GM23248 (cell line): ENCODE results near the gene RAD51B. TPM values are rescaled to one million over a fixed set of nuclear protein-coding genes. Genes with fewer than 3 reads are reported as not detected.

Experiments
- DNase-seq: peaks from one replicate; pipeline ENCODE4 v3.0.0-alpha.2; 2015
- H2AFZ ChIP-seq: fragments of 200-600 bp; sonication (generic); 2 replicates; pipeline ENCODE4 v1.6.1; 2016; ENCODE audit warnings: antibody characterized with exemption
- H3F3A ChIP-seq: fragments of 200-600 bp; sonication (generic); 2 replicates; pipeline ENCODE4 v1.6.1; 2016; ENCODE audit warnings: mild to moderate bottlenecking, antibody characterized with exemption, mixed run types; ENCODE audit not compliant: insufficient read depth
- H3K27ac ChIP-seq: fragments of 200-600 bp; sonication (generic); 2 replicates; pipeline ENCODE4 v1.5.1; 2016; ENCODE audit warnings: mild to moderate bottlenecking
- H3K27me3 ChIP-seq: fragments of 200-600 bp; sonication (generic); replicated peaks from 2 replicates; pipeline ENCODE4 v1.6.1; 2016; ENCODE audit warnings: mild to moderate bottlenecking; ENCODE audit not compliant: insufficient read depth
- H3K36me3 ChIP-seq: fragments of 200-600 bp; sonication (generic); 2 replicates; pipeline ENCODE4 v1.6.1; 2016; ENCODE audit warnings: low read depth, mild to moderate bottlenecking
- H3K4me1 ChIP-seq: fragments of 200-600 bp; sonication (generic); 2 replicates; pipeline ENCODE4 v1.6.1; 2016; ENCODE audit warnings: mild to moderate bottlenecking; ENCODE audit not compliant: insufficient read depth
- H3K4me2 ChIP-seq: fragments of 200-600 bp; sonication (generic); one replicate; pipeline ENCODE4 v1.6.1; 2016; ENCODE audit warnings: mild to moderate bottlenecking; ENCODE audit not compliant: unreplicated experiment
- H3K4me3 ChIP-seq: fragments of 200-600 bp; sonication (generic); 2 replicates; pipeline ENCODE4 v1.5.1; 2016; ENCODE audit warnings: mild to moderate bottlenecking
- H3K79me2 ChIP-seq: fragments of 200-600 bp; sonication (generic); 2 replicates; pipeline ENCODE4 v1.6.1; 2016; ENCODE audit warnings: mild to moderate bottlenecking; ENCODE audit not compliant: insufficient read depth
- H3K9ac ChIP-seq: fragments of 200-600 bp; sonication (generic); 2 replicates; pipeline ENCODE4 v1.6.1; 2016; ENCODE audit warnings: mild to moderate bottlenecking
- H3K9me2 ChIP-seq: fragments of 200-600 bp; sonication (generic); 2 replicates; pipeline ENCODE4 v1.6.1; 2016; ENCODE audit warnings: mixed run types, mild to moderate bottlenecking, moderate library complexity; ENCODE audit not compliant: insufficient read depth
- H3K9me3 ChIP-seq: fragments of 200-600 bp; sonication (generic); one replicate; pipeline ENCODE4 v1.6.1; 2017; ENCODE audit warnings: low read depth
- H4K20me1 ChIP-seq: fragments of 200-600 bp; sonication (generic); 2 replicates; pipeline ENCODE4 v1.6.0; 2016; ENCODE audit not compliant: insufficient read depth
- EZH2 ChIP-seq: fragments of 200-600 bp; sonication (generic); IDR thresholded peaks from 2 replicates; pipeline ENCODE4 v1.6.1; 2018; ENCODE audit warnings: antibody characterized with exemption, mild to moderate bottlenecking; ENCODE audit not compliant: insufficient read depth, poor library complexity, severe bottlenecking
- EZH2phosphoT487 ChIP-seq: fragments of 200-600 bp; sonication (generic); IDR thresholded peaks from 2 replicates; pipeline ENCODE4 v1.6.1; 2018; ENCODE audit warnings: antibody characterized with exemption, moderate library complexity, mild to moderate bottlenecking, low read depth; ENCODE audit not compliant: insufficient read depth
- WGBS, 2 experiments: methylation state at CpG; one replicate each; pipeline ENCODE4 v1.1.6; 2015 to 2017; ENCODE audit warnings: low lambda C conversion rate in 2 of 2, low coverage in 1 of 2; ENCODE audit errors: missing lambda C conversion rate in 2 of 2; 5-methylcytosine and 5-hydroxymethylcytosine counted together
- in situ Hi-C: fragments of 300-500 bp; cut with MboI; formaldehyde crosslinking; loops from 2 replicates; pipeline ENCODE4 v1.15.0; 2020
- polyA plus RNA-seq: library from polyadenylated mRNA; unstranded; fragments of >200 nt; fragmentation: Nextera tagmentation; extraction: Ambion mirVana; gene quantifications from 2 replicates; pipeline ENCODE4 v1.2.1, GENCODE V29; 2016
- total RNA-seq: library from RNA; depleted of rRNA; stranded (reverse); fragments of >200 nt; shearing (Covaris generic); gene quantifications from 2 replicates; pipeline ENCODE4 v1.2.3, GENCODE V29; 2014

RAD51B gene
- total and polyA plus RNA-seq, 2 experiments from 2014 or later = 4.0 to 8.8 TPM

DNA sequence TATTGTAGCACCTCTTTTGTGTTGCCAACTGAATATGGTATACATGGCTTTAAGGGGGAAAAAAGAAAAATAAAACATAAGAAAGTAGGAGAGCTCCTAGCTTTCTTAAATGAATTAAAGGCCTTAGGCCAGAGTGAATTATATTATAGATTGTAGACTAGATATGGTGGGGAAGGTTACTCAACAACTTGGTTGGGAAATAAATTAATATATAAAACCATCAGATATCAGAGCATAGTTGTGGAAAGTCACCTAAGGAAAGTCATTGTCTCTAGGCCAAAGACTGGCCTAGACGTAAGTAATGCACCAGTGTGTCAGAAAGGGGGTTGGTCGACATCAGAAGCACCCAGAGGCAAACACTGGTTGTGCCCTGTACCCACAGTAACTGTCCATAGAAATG, 391.8 kb downstream of the RAD51B start:
- no peak for TF ChIP-seq EZH2
- no peak for TF ChIP-seq EZH2phosphoT487
- Histone ChIP-seq H3K9me3 (no peaks in the 10 kb centered on the region), H3K4me3 (peak overlapping the region; percentile 61), H3K36me3 (no peaks in the 10 kb centered on the region), H3K4me2 (peak overlapping the region; percentile 82), H3K9ac (peak overlapping the region; percentile 73), H3K27ac (peak overlapping the region; percentile 93), H2AFZ (0 out of 2 replicates have a peak overlapping the region, but pooled peaks have one; percentile 8), H4K20me1 (no peaks in the 10 kb centered on the region), H3F3A (peaks cover 25% of the 10 kb centered on the region), H3K4me1 (peaks cover 30% of the 10 kb centered on the region), H3K27me3 (no peaks in the 10 kb centered on the region), H3K79me2 (no peaks in the 10 kb centered on the region), H3K9me2 (0 out of 2 replicates have a peak, but pooled peaks cover 5% of the 10 kb centered on the region)
- in situ Hi-C loops = no loop called here
- WGBS, 2 experiments = 89 to 98% methylated on average over 2 of the region's 2 CpGs
- DNase-seq = peak; percentile 28

GRCh38 chr14:68211886-68212285, 392.3 kb downstream of the RAD51B start:
- DNase-seq = no peak
- in situ Hi-C loops = no loop called here
- Histone ChIP-seq H3K4me3 (no peak overlapping the region), H4K20me1 (no peaks in the 10 kb centered on the region), H3K27ac (peak overlapping the region; percentile 93; the same call in 1 of the 2 replicates), H3K4me1 (peaks cover 30% of the 10 kb centered on the region), H2AFZ (no peak overlapping the region), H3K9me3 (no peaks in the 10 kb centered on the region), H3K9ac (no peak overlapping the region), H3K79me2 (no peaks in the 10 kb centered on the region), H3F3A (peaks cover 25% of the 10 kb centered on the region), H3K27me3 (no peaks in the 10 kb centered on the region), H3K36me3 (no peaks in the 10 kb centered on the region), H3K4me2 (no peak overlapping the region), H3K9me2 (0 out of 2 replicates have a peak, but pooled peaks cover 5% of the 10 kb centered on the region)
- TF ChIP-seq EZH2phosphoT487 (no peak), EZH2 (no peak)
- 57 to 65% methylated on average over 2 of the region's 2 CpGs for WGBS, 2 experiments

- H3K27me3 ChIP-seq = no peaks in the 10 kb centered on the region
- no peak overlapping the region for H3K4me3 ChIP-seq
- H4K20me1 ChIP-seq = no peaks in the 10 kb centered on the region
- DNase-seq = no peak
- no peak overlapping the region for H3K27ac ChIP-seq
- peaks cover 30% of the 10 kb centered on the region for H3K4me1 ChIP-seq
- H3F3A ChIP-seq = peaks cover 25% of the 10 kb centered on the region
- no peak overlapping the region for H3K4me2 ChIP-seq
- in situ Hi-C loops = no loop called here
- H3K36me3 ChIP-seq = no peaks in the 10 kb centered on the region
- H3K79me2 ChIP-seq = no peaks in the 10 kb centered on the region
- TF ChIP-seq EZH2 (no peak), EZH2phosphoT487 (no peak)
- H2AFZ ChIP-seq = no peak overlapping the region
- H3K9me3 ChIP-seq = no peaks in the 10 kb centered on the region
- H3K9ac ChIP-seq = no peak overlapping the region
- 0 out of 2 replicates have a peak, but pooled peaks cover 5% of the 10 kb centered on the region for H3K9me2 ChIP-seq
Measured at GRCh38 chr14:68212361-68212760, 392.8 kb downstream of the RAD51B start.

DNA sequence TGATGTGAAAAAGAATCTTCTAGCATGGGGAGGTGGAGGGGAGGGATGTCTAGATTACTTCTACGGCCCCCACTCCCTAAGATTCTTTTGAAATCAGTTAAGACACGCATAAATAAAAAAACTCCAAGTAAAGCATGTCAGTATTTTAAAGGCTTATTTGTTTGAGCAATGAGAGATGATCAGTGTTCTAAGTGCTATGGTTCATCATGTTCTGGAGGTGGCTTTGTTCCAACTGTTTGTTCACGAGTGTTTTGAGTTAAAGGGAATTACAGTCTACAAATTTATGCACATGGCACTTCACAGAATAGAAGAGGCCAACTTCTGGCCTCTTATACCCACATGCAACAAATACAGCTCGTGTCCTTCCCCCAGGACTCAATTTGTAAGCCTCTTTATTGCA, 394.9 kb downstream of the RAD51B start:
- H4K20me1 ChIP-seq = no peaks in the 10 kb centered on the region
- in situ Hi-C loops = no loop called here
- H2AFZ ChIP-seq = no peak overlapping the region
- no peak overlapping the region for H3K4me2 ChIP-seq
- H3K27ac ChIP-seq = no peak overlapping the region
- no peaks in the 10 kb centered on the region for H3K27me3 ChIP-seq
- TF ChIP-seq EZH2 = no peak
- TF ChIP-seq EZH2phosphoT487 = no peak
- DNase-seq = no peak
- 0 out of 2 replicates have a peak, but pooled peaks cover 5% of the 10 kb centered on the region for H3K9me2 ChIP-seq
- no peak overlapping the region for H3K4me3 ChIP-seq
- no peaks in the 10 kb centered on the region for H3K79me2 ChIP-seq
- no peaks in the 10 kb centered on the region for H3K9me3 ChIP-seq
- H3K4me1 ChIP-seq = peaks cover 17% of the 10 kb centered on the region
- H3K36me3 ChIP-seq = no peaks in the 10 kb centered on the region
- 46 to 53% methylated on average over 4 of the region's 4 CpGs for WGBS, 2 experiments
- no peak overlapping the region for H3K9ac ChIP-seq
- H3F3A ChIP-seq = peaks cover 24% of the 10 kb centered on the region

DNA sequence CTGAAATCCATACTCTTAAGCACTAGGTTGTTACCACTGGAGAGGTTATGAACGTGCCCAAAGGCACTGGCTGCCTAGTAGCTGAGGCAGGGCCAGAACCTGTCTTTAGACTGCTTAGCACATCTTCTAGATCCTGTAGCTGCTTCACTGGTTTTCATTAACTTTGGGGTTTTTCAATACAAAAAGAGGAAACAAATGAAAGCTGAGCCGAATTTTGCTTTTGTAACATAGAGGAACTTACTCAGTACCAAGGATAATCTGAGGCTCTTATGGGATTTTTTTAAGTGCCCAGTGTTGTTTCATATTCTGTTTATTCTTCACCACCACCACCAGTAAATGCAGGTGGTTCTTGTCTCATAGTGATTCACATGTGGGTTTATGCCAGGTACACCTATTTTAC, 396.1 kb downstream of the RAD51B start:
- in situ Hi-C loops = no loop called here
- 25 to 58% methylated on average over 2 of the region's 2 CpGs for WGBS, 2 experiments

More for the DNA sequence above, 396.1 kb downstream of the RAD51B start:
- peaks cover 13% of the 10 kb centered on the region for H3F3A ChIP-seq
- H3K27me3 ChIP-seq = no peaks in the 10 kb centered on the region
- peaks cover 8% of the 10 kb centered on the region for H3K4me1 ChIP-seq
- no peak overlapping the region for H3K9ac ChIP-seq
- H3K9me3 ChIP-seq = no peaks in the 10 kb centered on the region
- H3K36me3 ChIP-seq = no peaks in the 10 kb centered on the region
- H3K4me2 ChIP-seq = no peak overlapping the region
- no peak overlapping the region for H3K4me3 ChIP-seq
- 0 out of 2 replicates have a peak, but pooled peaks cover 5% of the 10 kb centered on the region for H3K9me2 ChIP-seq
- H4K20me1 ChIP-seq = no peaks in the 10 kb centered on the region
- no peak overlapping the region for H3K27ac ChIP-seq
- H3K79me2 ChIP-seq = no peaks in the 10 kb centered on the region
- TF ChIP-seq EZH2 (no peak), EZH2phosphoT487 (no peak)
- H2AFZ ChIP-seq = no peak overlapping the region
- DNase-seq = no peak
